WI38 (cell line): ENCODE data around the gene RAB11FIP3.
A peak's percentile ranks its signal among the peaks of the same experiment; 100 is the strongest.

ENCODE experiments used
- H3K4me3 ChIP-seq: 2 replicates; pipeline ENCODE4 v1.5.1; 2011; ENCODE audit warnings: low read depth, mild to moderate bottlenecking, control low read depth, low read length
- TF ChIP-seq, protein P1 (sequence below): IDR thresholded peaks from 2 replicates; pipeline ENCODE4 v1.5.1; 2012; ENCODE audit warnings: low read depth, mild to moderate bottlenecking, control low read depth, low read length

Gene RAB11FIP3

DNA sequence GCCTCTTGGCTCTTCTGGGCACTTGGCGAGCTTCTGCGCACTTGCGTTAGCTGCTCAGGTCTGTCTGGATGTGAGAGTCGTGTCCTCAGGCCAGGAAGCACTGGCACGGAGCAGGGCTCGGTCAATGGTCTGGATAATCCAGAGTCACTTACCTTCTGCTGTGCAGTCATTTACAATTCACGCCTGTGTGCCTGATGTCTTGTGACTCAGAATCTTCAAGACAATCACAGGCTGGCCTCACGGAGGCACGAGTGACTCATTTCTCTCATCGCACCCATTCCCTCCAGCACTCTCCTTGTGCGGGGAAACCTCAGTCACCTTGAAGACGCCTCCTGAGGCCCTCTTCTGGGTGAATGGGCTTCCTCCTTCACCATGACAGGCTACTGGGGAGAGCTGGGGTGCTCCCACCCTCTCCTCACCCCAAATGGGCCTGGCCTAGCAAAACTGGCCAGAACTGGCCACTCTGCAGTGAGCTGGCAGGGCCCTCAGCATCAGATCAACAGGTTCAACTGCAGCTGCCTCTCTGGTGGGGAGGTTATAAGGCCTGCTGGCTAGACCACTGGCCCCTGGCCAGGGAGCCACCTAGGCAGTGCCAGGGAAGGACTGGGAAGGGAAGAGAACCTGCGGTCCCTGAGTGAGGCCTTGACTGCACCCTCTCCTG is 100.2 kb downstream of the RAB11FIP3 start:
- TF ChIP-seq, protein P1, sequence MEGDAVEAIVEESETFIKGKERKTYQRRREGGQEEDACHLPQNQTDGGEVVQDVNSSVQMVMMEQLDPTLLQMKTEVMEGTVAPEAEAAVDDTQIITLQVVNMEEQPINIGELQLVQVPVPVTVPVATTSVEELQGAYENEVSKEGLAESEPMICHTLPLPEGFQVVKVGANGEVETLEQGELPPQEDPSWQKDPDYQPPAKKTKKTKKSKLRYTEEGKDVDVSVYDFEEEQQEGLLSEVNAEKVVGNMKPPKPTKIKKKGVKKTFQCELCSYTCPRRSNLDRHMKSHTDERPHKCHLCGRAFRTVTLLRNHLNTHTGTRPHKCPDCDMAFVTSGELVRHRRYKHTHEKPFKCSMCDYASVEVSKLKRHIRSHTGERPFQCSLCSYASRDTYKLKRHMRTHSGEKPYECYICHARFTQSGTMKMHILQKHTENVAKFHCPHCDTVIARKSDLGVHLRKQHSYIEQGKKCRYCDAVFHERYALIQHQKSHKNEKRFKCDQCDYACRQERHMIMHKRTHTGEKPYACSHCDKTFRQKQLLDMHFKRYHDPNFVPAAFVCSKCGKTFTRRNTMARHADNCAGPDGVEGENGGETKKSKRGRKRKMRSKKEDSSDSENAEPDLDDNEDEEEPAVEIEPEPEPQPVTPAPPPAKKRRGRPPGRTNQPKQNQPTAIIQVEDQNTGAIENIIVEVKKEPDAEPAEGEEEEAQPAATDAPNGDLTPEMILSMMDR = no peak
- H3K4me3 ChIP-seq = peak overlapping the region; percentile 83

DNA sequence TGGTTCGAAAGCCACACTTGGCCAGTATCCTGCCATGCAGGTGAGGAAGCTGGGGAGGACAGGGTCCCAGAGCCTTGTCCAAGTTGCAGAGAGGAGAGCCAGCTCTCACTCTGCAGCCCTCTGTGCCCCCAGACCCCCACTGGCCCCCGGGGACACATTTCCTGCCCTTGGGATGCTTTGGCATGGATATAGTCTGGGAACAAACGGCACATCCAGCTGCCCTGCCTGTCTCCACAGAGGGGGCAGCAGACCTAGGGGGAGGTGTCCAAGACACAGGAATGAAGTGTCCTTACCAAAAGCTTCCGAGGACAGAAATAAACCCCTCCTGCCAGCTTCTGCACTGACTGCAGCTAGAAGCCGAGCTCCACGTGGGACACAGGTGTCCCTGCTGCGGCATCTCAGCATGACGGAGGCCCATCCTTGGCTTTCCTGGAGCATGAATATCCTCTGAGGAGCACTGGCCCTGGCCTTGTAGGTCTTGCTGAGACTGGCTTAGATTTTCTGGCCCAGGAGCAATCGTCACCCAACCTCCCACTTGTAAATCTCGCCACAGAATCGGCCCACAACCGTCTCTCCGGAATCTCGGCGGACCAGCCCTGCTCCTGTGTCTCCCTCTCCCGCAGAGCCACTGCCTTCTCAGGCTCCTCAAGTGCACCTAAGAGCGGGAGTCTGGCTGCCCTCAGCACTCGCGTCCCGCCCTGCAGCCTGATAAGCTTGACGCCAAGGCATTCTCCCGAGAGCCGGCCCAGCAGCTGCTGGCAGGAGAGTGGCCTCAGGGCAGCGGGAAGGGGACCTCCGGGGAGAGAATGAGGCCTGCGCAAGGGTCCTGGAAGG is 100.9 kb downstream of the RAB11FIP3 start:
- TF ChIP-seq, protein P1 = no peak
- H3K4me3 ChIP-seq = peak overlapping the region; percentile 83

DNA sequence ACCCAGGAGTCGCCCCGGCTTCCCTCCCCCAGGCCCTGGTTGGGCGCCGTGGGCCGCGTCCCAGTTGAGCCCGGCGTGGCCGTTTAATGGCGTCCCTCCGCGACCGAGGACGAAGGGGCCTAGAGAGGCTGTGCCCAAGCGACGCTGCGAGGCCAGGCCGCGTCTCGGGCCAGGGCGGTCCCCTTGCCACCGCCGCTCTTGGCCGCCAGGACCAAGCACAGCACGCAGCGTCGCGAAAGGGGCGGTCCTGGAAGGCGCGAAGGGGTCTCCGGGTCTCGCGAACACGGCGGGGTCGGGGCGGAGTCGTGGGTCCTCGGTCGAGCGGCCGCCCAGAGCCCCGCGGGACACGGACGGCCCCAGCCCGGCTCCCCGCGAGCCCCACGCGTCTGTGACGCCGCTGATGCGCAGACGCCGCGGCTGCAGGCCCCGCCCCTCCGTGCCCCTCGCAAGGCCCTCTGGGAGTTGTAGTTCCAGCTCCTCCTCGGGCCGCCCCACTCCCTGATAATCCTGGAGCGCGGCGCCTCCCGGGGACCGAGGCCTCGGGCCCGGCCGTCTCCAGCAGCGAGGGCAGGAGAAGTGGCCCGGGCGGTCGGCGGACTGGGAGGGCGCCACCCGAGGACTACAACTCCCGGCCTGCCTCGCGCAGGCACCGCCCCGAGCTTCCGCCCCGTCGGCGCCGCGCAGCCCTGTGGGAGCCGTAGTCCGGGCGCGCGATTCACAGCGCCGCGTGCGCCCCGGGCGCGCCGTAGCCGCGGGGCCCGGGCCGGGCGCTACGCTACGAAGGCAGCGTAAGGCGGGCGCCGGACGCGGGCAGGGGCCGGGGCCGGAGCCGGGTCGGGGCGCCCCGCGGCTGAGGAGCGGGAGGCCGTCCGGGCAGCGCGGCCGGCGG is 101.8 kb downstream of the RAB11FIP3 start, which contains the start of gene CAPN15:
CAPN15 (plus strand) TSS at position 698 of the 889 bp plus-strand sequence. CDS start 19,127 bp downstream, outside the sequence.
- TF ChIP-seq, protein P1 = no peak
- H3K4me3 ChIP-seq = peak within 1 kb of the TSS; percentile 83

DNA sequence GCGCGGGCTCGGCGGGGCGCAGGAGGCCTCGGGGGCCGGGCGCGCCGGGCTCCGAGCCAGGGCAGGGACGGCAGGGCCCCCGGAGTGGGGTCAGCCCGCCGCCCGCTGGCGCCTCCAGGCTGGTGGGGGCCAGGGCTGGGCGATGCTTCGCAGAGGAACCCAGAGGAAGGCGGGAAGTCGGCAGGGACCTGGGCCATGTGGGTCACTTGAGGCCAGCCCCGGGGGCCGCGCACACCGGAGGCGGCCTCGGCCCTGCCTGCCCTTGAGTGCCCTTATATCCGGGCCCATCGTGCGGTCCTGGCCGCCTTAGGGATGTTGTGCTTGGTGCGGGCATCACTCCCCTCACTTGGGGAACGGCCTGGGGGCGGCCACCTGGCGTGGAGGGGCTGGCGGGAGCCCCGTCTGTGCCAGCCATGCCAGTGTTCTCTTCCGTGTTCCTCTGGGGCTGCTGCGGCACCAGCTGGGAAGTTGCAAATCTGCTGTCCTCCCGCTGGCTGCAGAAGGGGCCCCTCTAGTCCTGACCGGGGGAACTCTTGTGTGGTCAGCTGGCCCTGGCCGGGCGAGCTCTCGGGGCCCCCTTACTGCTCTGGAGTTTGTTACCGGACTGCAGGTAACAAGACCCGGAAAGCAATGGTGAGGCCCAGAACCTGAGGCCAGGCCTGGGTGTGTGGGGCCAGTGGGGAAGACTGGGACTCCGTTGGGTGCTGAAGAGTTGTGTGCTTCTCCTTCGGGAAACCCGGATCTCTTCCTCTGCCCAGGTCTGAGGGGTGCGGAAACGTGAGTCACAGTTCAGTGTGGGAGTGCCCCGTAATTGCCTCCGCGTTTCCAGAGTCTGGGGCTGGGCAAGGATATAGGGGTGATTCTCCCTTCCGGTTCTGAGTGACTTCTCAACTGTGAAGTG is 102.9 kb downstream of the RAB11FIP3 start:
- H3K4me3 ChIP-seq = peak overlapping the region; percentile 75
- TF ChIP-seq, protein P1 = no peak

DNA sequence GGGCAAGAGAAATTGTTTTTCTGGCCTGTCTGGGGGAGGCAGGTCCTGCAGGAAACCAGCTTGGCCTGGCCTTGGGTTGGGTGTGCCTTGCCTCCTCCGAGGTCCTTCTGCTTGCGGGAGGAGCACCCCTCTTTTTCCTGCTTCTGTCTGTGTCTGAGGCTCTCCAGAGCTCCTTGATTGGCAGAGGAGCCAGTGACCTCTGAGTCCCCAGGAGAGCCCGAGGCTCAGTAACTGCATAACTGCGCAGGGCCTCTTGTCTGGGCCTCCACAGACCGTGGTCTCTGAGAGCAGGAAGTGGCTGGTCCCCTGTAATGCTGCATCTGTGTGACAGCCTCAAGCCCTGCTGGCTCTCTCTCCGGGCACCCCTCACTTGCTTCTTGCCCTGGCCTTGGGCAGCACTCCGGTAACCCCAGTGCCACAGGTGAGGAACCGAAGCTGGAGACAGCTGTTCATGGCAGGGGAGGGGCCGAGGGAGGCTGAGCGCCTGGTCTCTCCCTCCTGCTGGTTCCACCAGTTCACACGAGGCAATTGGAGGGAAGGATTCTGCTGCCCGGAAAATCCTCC is 103.6 kb downstream of the RAB11FIP3 start:
- H3K4me3 ChIP-seq = peak overlapping the region; percentile 75
- TF ChIP-seq, protein P1 = no peak

DNA sequence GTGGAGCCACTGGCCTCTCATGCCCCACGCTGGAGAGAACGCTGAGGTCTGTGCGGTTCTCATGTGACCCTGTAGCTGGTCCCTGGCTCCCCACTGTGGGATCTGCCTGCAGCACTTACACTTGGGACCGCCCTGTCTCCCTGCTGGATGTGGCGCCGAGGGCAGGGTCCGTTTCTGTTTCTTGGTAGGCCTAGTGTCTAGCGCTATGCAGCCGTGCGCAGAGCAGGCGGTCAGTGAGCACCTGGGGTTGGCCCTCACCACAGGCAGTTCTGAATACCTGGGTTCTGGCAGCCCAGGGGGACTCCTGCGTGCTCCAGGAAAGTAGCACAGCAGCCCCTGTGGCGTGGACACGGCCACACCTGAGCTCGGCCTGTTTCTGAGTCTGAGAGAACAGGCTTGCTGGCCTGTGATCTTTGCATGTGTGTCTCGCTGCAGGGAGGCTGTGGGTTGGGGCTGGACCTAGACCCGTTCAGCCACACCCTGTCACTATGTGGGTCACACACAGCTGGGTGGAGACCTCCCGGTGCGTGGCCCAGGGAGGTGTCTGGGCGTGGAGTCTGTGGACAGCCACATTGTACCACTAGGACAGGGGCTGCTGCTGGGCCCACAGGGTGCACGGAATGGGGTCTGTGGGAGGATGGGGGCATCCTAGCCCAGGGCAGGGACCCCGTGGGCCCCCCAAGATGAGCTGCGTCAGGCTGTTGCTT is 104.8 kb downstream of the RAB11FIP3 start:
- TF ChIP-seq, protein P1 = no peak
- H3K4me3 ChIP-seq = no peak overlapping the region
